IMR-90 (cell line): ENCODE data around the gene PLSCR2. TPM values are rescaled to one million over a fixed set of nuclear protein-coding genes. Genes with fewer than 3 reads are reported as not detected.

Source experiments
- ATAC-seq: fragments of 200-7000 bp; cut with Tn5 transposase; 2 replicates; pipeline ENCODE4 v1.9.1; 2020; ENCODE audit warnings: low read depth, mild to moderate bottlenecking, moderate library complexity
- BruUV-seq: library from RNA; stranded (reverse); fragments of 400-500 nt; replicated peaks from 2 replicates; lab custom pipeline; 2021; lab: Mats Ljungman, UMichigan
- CTCF ChIA-PET: fragments of 300-600 bp; formaldehyde crosslinking; extraction: SDS; loops from one replicate; lab custom pipeline; 2021; ENCODE audit warnings: antibody characterized with exemption; lab: Yijun Ruan, JAX
- POLR2A ChIA-PET: fragments of 300-600 bp; sonication (Branson Sonifier 250); formaldehyde crosslinking; loops from one replicate; lab custom pipeline; 2022; ENCODE audit warnings: antibody characterized with exemption; ENCODE audit not compliant: unreplicated experiment; lab: Charles Lee
- DNase-seq: peaks from one replicate; pipeline ENCODE4 v3.0.0; 2013
- H2AFZ ChIP-seq: replicated peaks from 2 replicates; pipeline ENCODE3; 2013; ENCODE audit warnings: low read length, mild to moderate bottlenecking; ENCODE audit not compliant: poor library complexity
- H2AK5ac ChIP-seq: 2 replicates; pipeline ENCODE4 v1.6.1; 2013; ENCODE audit warnings: low read depth, low read length, inconsistent platforms
- H2AK9ac ChIP-seq: replicated peaks from 2 replicates; pipeline ENCODE3; 2013; ENCODE audit warnings: mild to moderate bottlenecking, low read depth, low read length, moderate library complexity; ENCODE audit not compliant: poor library complexity
- H2BK120ac ChIP-seq: 2 replicates; pipeline ENCODE4 v1.6.1; 2013; ENCODE audit warnings: low read depth, low read length, inconsistent platforms
- H2BK15ac ChIP-seq: 3 replicates; pipeline ENCODE4 v1.6.1; 2013; ENCODE audit warnings: low read depth, low read length, inconsistent platforms
- H2BK20ac ChIP-seq: 2 replicates; pipeline ENCODE4 v1.6.1; 2013; ENCODE audit warnings: low read depth, mild to moderate bottlenecking, inconsistent platforms, low read length, moderate library complexity
- H2BK5ac ChIP-seq: 2 replicates; pipeline ENCODE4 v1.6.1; 2013; ENCODE audit warnings: mild to moderate bottlenecking, low read depth, low read length, inconsistent platforms; ENCODE audit not compliant: poor library complexity, severe bottlenecking
- H3K14ac ChIP-seq: replicated peaks from 2 replicates; pipeline ENCODE4 v1.6.1; 2013; ENCODE audit warnings: low read depth, low read length, inconsistent platforms
- H3K18ac ChIP-seq: 2 replicates; pipeline ENCODE4 v1.6.1; 2013; ENCODE audit warnings: low read depth, low read length, control low read depth
- H3K23ac ChIP-seq: 2 replicates; pipeline ENCODE4 v1.6.1; 2013; ENCODE audit warnings: low read depth, low read length, inconsistent platforms
- H3K27ac ChIP-seq: 2 replicates; pipeline ENCODE4 v1.5.1; 2013; ENCODE audit warnings: mild to moderate bottlenecking, control low read depth, low read length; ENCODE audit not compliant: insufficient read depth
- H3K27me3 ChIP-seq: 2 replicates; pipeline ENCODE4 v1.6.1; 2013; ENCODE audit warnings: low read length; ENCODE audit not compliant: control insufficient read depth, insufficient read depth
- H3K36me3 ChIP-seq: 2 replicates; pipeline ENCODE4 v1.6.1; 2013; ENCODE audit warnings: low read length, mixed read lengths; ENCODE audit not compliant: control insufficient read depth, insufficient read depth
- H3K4ac ChIP-seq: 2 replicates; pipeline ENCODE4 v1.6.1; 2013; ENCODE audit warnings: low read depth, low read length, inconsistent platforms
- H3K4me1 ChIP-seq: 2 replicates; pipeline ENCODE4 v1.6.1; 2013; ENCODE audit warnings: low read length, mixed read lengths; ENCODE audit not compliant: control insufficient read depth, insufficient read depth
- H3K4me2 ChIP-seq: 2 replicates; pipeline ENCODE4 v1.6.1; 2013; ENCODE audit warnings: low read depth, mild to moderate bottlenecking, control low read depth, low read length, moderate library complexity
- H3K4me3 ChIP-seq: 2 replicates; pipeline ENCODE4 v1.5.1; 2013; ENCODE audit warnings: low read depth, mild to moderate bottlenecking, control low read depth, low read length, moderate library complexity; ENCODE audit not compliant: insufficient read depth
- H3K56ac ChIP-seq: 2 replicates; pipeline ENCODE4 v1.6.1; 2013; ENCODE audit warnings: low read length, inconsistent platforms; ENCODE audit not compliant: insufficient read depth; ENCODE audit errors: extremely low read depth
- H3K79me1 ChIP-seq, 2 experiments: 2 replicates each; pipeline ENCODE4 v1.6.1; 2013; ENCODE audit warnings: low read length in 2 of 2, inconsistent platforms in 1 of 2, low read depth in 1 of 2
- H3K9ac ChIP-seq: 2 replicates; pipeline ENCODE4 v1.6.1; 2013; ENCODE audit warnings: low read depth, low read length, control low read depth
- H3K9me1 ChIP-seq: 2 replicates; pipeline ENCODE4 v1.6.1; 2013; ENCODE audit warnings: low read length, inconsistent platforms; ENCODE audit not compliant: insufficient read depth
- H3K9me3 ChIP-seq: 2 replicates; pipeline ENCODE4 v1.6.1; 2013; ENCODE audit warnings: low read length; ENCODE audit not compliant: control insufficient read depth, insufficient read depth
- H4K20me1 ChIP-seq: 2 replicates; pipeline ENCODE4 v1.6.1; 2013; ENCODE audit warnings: low read length, inconsistent platforms; ENCODE audit not compliant: insufficient read depth
- H4K5ac ChIP-seq: 2 replicates; pipeline ENCODE4 v1.6.1; 2013; ENCODE audit warnings: mild to moderate bottlenecking, low read depth, low read length, control low read depth
- H4K8ac ChIP-seq, 2 experiments: 2 replicates each; pipeline ENCODE4 v1.6.1; 2013; ENCODE audit warnings: low read depth in 2 of 2, low read length in 2 of 2, control low read depth in 1 of 2, inconsistent platforms in 1 of 2
- H4K91ac ChIP-seq: 2 replicates; pipeline ENCODE4 v1.6.1; 2013; ENCODE audit warnings: low read depth, low read length, inconsistent platforms; ENCODE audit not compliant: insufficient read depth
- BHLHE40 ChIP-seq: fragments of 150-350 bp; IDR thresholded peaks from 2 replicates; pipeline ENCODE4 v1.6.1; 2016; ENCODE audit warnings: mild to moderate bottlenecking, low read depth, low read length
- CEBPB ChIP-seq: IDR thresholded peaks from 2 replicates; pipeline ENCODE4 v1.6.1; 2012; ENCODE audit warnings: low read depth, low read length, improper control_type of control experiment
- CHD1 ChIP-seq: IDR thresholded peaks from 2 replicates; pipeline ENCODE4 v1.6.1; 2012; ENCODE audit warnings: low read depth, low read length, improper control_type of control experiment
- ELK1 ChIP-seq: fragments of 150-350 bp; IDR thresholded peaks from 2 replicates; pipeline ENCODE4 v1.6.1; 2016; ENCODE audit warnings: low read depth, mild to moderate bottlenecking, low read length, moderate library complexity, borderline replicate concordance
- FOS ChIP-seq: fragments of 150-350 bp; IDR thresholded peaks from 2 replicates; pipeline ENCODE4 v1.6.1; 2016; ENCODE audit warnings: low read depth, low read length
- MAFK ChIP-seq: IDR thresholded peaks from 2 replicates; pipeline ENCODE4 v1.6.1; 2012; ENCODE audit warnings: low read depth, low read length, improper control_type of control experiment
- MAZ ChIP-seq: IDR thresholded peaks from 2 replicates; pipeline ENCODE4 v1.6.1; 2012; ENCODE audit warnings: low read depth, mild to moderate bottlenecking, low read length, improper control_type of control experiment, moderate library complexity, borderline replicate concordance
- MXI1 ChIP-seq: IDR thresholded peaks from 2 replicates; pipeline ENCODE4 v1.6.1; 2012; ENCODE audit warnings: low read depth, mild to moderate bottlenecking, low read length, moderate library complexity, borderline replicate concordance
- NFE2L2 ChIP-seq: fragments of 150-350 bp; IDR thresholded peaks from 2 replicates; pipeline ENCODE4 v1.6.1; 2016; ENCODE audit warnings: low read depth, mild to moderate bottlenecking, low read length
- POLR2A ChIP-seq: IDR thresholded peaks from 2 replicates; pipeline ENCODE4 v1.6.1; 2012; ENCODE audit warnings: mild to moderate bottlenecking, low read depth, low read length
- RAD21 ChIP-seq: IDR thresholded peaks from 2 replicates; pipeline ENCODE4 v1.6.1; 2012; ENCODE audit warnings: low read length, improper control_type of control experiment
- RCOR1 ChIP-seq: IDR thresholded peaks from 2 replicates; pipeline ENCODE4 v1.6.1; 2012; ENCODE audit warnings: mild to moderate bottlenecking, low read length, improper control_type of control experiment; ENCODE audit not compliant: insufficient replicate concordance
- RFX5 ChIP-seq: IDR thresholded peaks from 2 replicates; pipeline ENCODE4 v1.8.0; 2012; ENCODE audit warnings: low read depth, mild to moderate bottlenecking, low read length, moderate library complexity
- SMC3 ChIP-seq: fragments of 150-350 bp; IDR thresholded peaks from 2 replicates; pipeline ENCODE4 v1.6.1; 2016; ENCODE audit warnings: low read depth, mild to moderate bottlenecking, antibody characterized with exemption, low read length, moderate library complexity
- USF2 ChIP-seq: fragments of 150-350 bp; IDR thresholded peaks from 2 replicates; pipeline ENCODE4 v1.6.1; 2017; ENCODE audit warnings: mild to moderate bottlenecking, antibody characterized with exemption, low read length, low read depth
- WGBS, 2 experiments: methylation state at CpG; one replicate each; pipeline versions ENCODE4 v1.1.5 to v1.1.7; 2013; ENCODE audit warnings: missing lambda C conversion rate in 2 of 2; ENCODE audit not compliant: insufficient read length in 1 of 2; ENCODE audit errors: extremely low coverage in 2 of 2; 5-methylcytosine and 5-hydroxymethylcytosine counted together
- dilution Hi-C: fragments of 300-500 bp; cut with HindIII; formaldehyde crosslinking; loops from one replicate; pipeline ENCODE4 v1.14.3; 2018; ENCODE audit warnings: low sequenced_read_pairs; ENCODE audit not compliant: unreplicated experiment
- in situ Hi-C: fragments of 300-500 bp; cut with MboI; formaldehyde crosslinking; loops from 3 replicates; pipeline ENCODE4 v1.14.3; 2019; ENCODE audit warnings: low sequenced_read_pairs, inconsistent platforms, mixed read lengths
- intact Hi-C: fragments of 100-400 bp; cut with micrococcal nuclease; formaldehyde crosslinking; loops from 2 replicates; pipeline ENCODE4 v1.10.0; 2022
- polyA plus RNA-seq, 3 experiments: library from polyadenylated mRNA; depleted of rRNA; stranded (reverse); fragments of >200 nt; gene quantifications; 2 replicates each; pipeline ENCODE4 v1.2.3, GENCODE V29; 2012; ENCODE audit warnings: low replicate concordance in 1 of 3
- total RNA-seq: library from RNA; depleted of rRNA; stranded (reverse); fragments of >200 nt; gene quantifications from 2 replicates; pipeline ENCODE4 v1.2.3, GENCODE V29; 2012
- TF ChIP-seq, protein P1 (sequence below): conservative IDR thresholded peaks from 2 replicates; pipeline ENCODE4 v1.5.1; 2012; ENCODE audit warnings: mild to moderate bottlenecking, low read depth, low read length, improper control_type of control experiment

The PLSCR2 gene
- total and polyA plus RNA-seq, 2 of the 4 experiments (the other 2 are of a cell fraction) = not detected

- Histone ChIP-seq H3K27ac (no peak overlapping the region), H3K18ac (no peak overlapping the region), H3K56ac (no peak overlapping the region), H3K14ac (no peak overlapping the region), H3K23ac (no peak overlapping the region), H4K5ac (no peak overlapping the region), H3K9ac (no peak overlapping the region), H3K79me1 (no peaks in the 10 kb centered on the region), H2AK9ac (no peak overlapping the region), H3K4me2 (no peak overlapping the region), H3K9me1 (no peaks in the 10 kb centered on the region), H3K36me3 (no peaks in the 10 kb centered on the region), H2AK5ac (no peak overlapping the region), H4K91ac (no peak overlapping the region), H2BK5ac (no peak overlapping the region), H2AFZ (no peak overlapping the region), H4K20me1 (no peaks in the 10 kb centered on the region), H3K4me3 (no peak overlapping the region), H4K8ac (no peak overlapping the region), H2BK120ac (no peak overlapping the region), H3K4me1 (no peaks in the 10 kb centered on the region), H3K27me3 (peaks cover 2% of the 10 kb centered on the region), H3K4ac (no peak overlapping the region), H2BK20ac (no peak overlapping the region), H3K9me3 (no peaks in the 10 kb centered on the region), H2BK15ac (no peak overlapping the region)
- intact Hi-C loops = no loop called here
- POLR2A ChIA-PET = no interaction called here
- 75% methylated on average over 4 of the region's 6 CpGs; no CpG with 5 or more reads in 1 of the 2 experiments for WGBS, 2 experiments
- in situ Hi-C loops = no loop called here
- CTCF ChIA-PET = no interaction called here
- DNase-seq (no peak), ATAC-seq (no peak)
- no TSS peak for BruUV-seq
- dilution Hi-C loops = no loop called here
- no peak for TF ChIP-seq RAD21
- no peak for TF ChIP-seq CEBPB
- TF ChIP-seq, protein P1, sequence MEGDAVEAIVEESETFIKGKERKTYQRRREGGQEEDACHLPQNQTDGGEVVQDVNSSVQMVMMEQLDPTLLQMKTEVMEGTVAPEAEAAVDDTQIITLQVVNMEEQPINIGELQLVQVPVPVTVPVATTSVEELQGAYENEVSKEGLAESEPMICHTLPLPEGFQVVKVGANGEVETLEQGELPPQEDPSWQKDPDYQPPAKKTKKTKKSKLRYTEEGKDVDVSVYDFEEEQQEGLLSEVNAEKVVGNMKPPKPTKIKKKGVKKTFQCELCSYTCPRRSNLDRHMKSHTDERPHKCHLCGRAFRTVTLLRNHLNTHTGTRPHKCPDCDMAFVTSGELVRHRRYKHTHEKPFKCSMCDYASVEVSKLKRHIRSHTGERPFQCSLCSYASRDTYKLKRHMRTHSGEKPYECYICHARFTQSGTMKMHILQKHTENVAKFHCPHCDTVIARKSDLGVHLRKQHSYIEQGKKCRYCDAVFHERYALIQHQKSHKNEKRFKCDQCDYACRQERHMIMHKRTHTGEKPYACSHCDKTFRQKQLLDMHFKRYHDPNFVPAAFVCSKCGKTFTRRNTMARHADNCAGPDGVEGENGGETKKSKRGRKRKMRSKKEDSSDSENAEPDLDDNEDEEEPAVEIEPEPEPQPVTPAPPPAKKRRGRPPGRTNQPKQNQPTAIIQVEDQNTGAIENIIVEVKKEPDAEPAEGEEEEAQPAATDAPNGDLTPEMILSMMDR = no peak
- TF ChIP-seq MAFK = no peak
- no peak for TF ChIP-seq USF2
- TF ChIP-seq BHLHE40 = no peak
- no peak for TF ChIP-seq FOS
- no peak for TF ChIP-seq MAZ
- no peak for TF ChIP-seq ELK1
- no peak for TF ChIP-seq RCOR1
- no peak for TF ChIP-seq MXI1
- TF ChIP-seq POLR2A = no peak
- no peak for TF ChIP-seq SMC3
- TF ChIP-seq CHD1 = no peak
- TF ChIP-seq RFX5 = no peak
- no peak for TF ChIP-seq NFE2L2
These were observed 6.9 kb upstream of the PLSCR2 start for GRCh38 chr3:146476094-146476740.
